Glutamatergic neuron (in vitro differentiated cells): ENCODE results near the gene NEGR1. TPM values are rescaled to one million over a fixed set of nuclear protein-coding genes. Genes with fewer than 3 reads are reported as not detected.

Source experiments
- DNase-seq: peaks from one replicate; pipeline ENCODE4 v3.0.0; 2022
- H3K27ac Mint-ChIP-seq: one replicate; pipeline ENCODE4 v1.8.0; 2020; ENCODE audit warnings: mild to moderate bottlenecking, mixed read lengths, inconsistent platforms; ENCODE audit not compliant: unreplicated experiment
- H3K27me3 Mint-ChIP-seq: one replicate; pipeline ENCODE4 v1.8.0; 2020; ENCODE audit warnings: mild to moderate bottlenecking, moderate library complexity, mixed read lengths, inconsistent platforms; ENCODE audit not compliant: unreplicated experiment
- H3K36me3 Mint-ChIP-seq: one replicate; pipeline ENCODE4 v1.8.0; 2020; ENCODE audit warnings: mild to moderate bottlenecking, mixed read lengths, inconsistent platforms; ENCODE audit not compliant: unreplicated experiment
- H3K4me1 Mint-ChIP-seq: one replicate; pipeline ENCODE4 v1.8.0; 2020; ENCODE audit warnings: mild to moderate bottlenecking, low read depth, mixed read lengths, inconsistent platforms; ENCODE audit not compliant: unreplicated experiment
- H3K4me3 Mint-ChIP-seq: one replicate; pipeline ENCODE4 v1.8.0; 2020; ENCODE audit warnings: mild to moderate bottlenecking, mixed read lengths, inconsistent platforms; ENCODE audit not compliant: unreplicated experiment
- H3K9me3 Mint-ChIP-seq: one replicate; pipeline ENCODE4 v1.8.0; 2020; ENCODE audit warnings: mild to moderate bottlenecking, moderate library complexity, mixed read lengths, inconsistent platforms; ENCODE audit not compliant: unreplicated experiment
- CTCF ChIP-seq: fragments of 200-600 bp; sonication (generic); IDR thresholded peaks from one replicate; pipeline ENCODE4 v1.5.0; 2021; ENCODE audit not compliant: partially characterized antibody, unreplicated experiment
- total RNA-seq: library from RNA; stranded (reverse); fragmentation: NEBNext Ultra II Directional; extraction: Animal tissue kit (Norgen Biotek cat#: 25700); gene quantifications from one replicate; pipeline ENCODE4 v1.2.1, GENCODE V29; 2021; ENCODE audit not compliant: unreplicated experiment

Gene NEGR1
- total RNA-seq, 1 donor from 2014 or later = 0.51 TPM

- no peak for TF ChIP-seq CTCF
- H3K9me3 Mint-ChIP-seq = peaks cover 3% of the 10 kb centered on the region
- no peaks in the 10 kb centered on the region for H3K36me3 Mint-ChIP-seq
- no peak overlapping the region for H3K4me3 Mint-ChIP-seq
- H3K4me1 Mint-ChIP-seq = peaks cover 7% of the 10 kb centered on the region
- H3K27ac Mint-ChIP-seq = no peak overlapping the region
- DNase-seq = no peak
- no peaks in the 10 kb centered on the region for H3K27me3 Mint-ChIP-seq
Observed at GRCh38 chr1:71853360-71853759, 429.0 kb downstream of the NEGR1 start.

- peaks cover 5% of the 10 kb centered on the region for H3K4me1 Mint-ChIP-seq
- no peak overlapping the region for H3K4me3 Mint-ChIP-seq
- no peaks in the 10 kb centered on the region for H3K27me3 Mint-ChIP-seq
- TF ChIP-seq CTCF = no peak
- H3K27ac Mint-ChIP-seq = no peak overlapping the region
- no peaks in the 10 kb centered on the region for H3K36me3 Mint-ChIP-seq
- peaks cover 3% of the 10 kb centered on the region for H3K9me3 Mint-ChIP-seq
- DNase-seq = no peak
Observed at GRCh38 chr1:71850936-71851335, 431.4 kb downstream of the NEGR1 start.

GRCh38 chr1:71850515-71850914, 431.8 kb downstream of the NEGR1 start:
- no peak for TF ChIP-seq CTCF
- Mint-ChIP-seq H3K4me3 (no peak overlapping the region), H3K9me3 (peaks cover 3% of the 10 kb centered on the region), H3K36me3 (no peaks in the 10 kb centered on the region), H3K27me3 (no peaks in the 10 kb centered on the region), H3K27ac (no peak overlapping the region), H3K4me1 (peaks cover 5% of the 10 kb centered on the region)
- DNase-seq = no peak

GRCh38 chr1:71843012-71843411, 439.3 kb downstream of the NEGR1 start:
- no peak for TF ChIP-seq CTCF
- Mint-ChIP-seq H3K9me3 (no peaks in the 10 kb centered on the region), H3K36me3 (no peaks in the 10 kb centered on the region), H3K4me1 (no peaks in the 10 kb centered on the region), H3K27me3 (no peaks in the 10 kb centered on the region), H3K4me3 (no peak overlapping the region), H3K27ac (no peak overlapping the region)
- no peak for DNase-seq

GRCh38 chr1:71839876-71840275, 442.5 kb downstream of the NEGR1 start:
- no peak for DNase-seq
- TF ChIP-seq CTCF = no peak

More at GRCh38 chr1:71839876-71840275, 442.5 kb downstream of the NEGR1 start:
- Mint-ChIP-seq H3K9me3 (no peaks in the 10 kb centered on the region), H3K27ac (no peak overlapping the region), H3K27me3 (peaks cover 2% of the 10 kb centered on the region), H3K36me3 (no peaks in the 10 kb centered on the region), H3K4me3 (no peak overlapping the region), H3K4me1 (no peaks in the 10 kb centered on the region)
